GM12878 (cell line): Measurements from ENCODE around the gene RFT1. TPM values are rescaled to one million over a fixed set of nuclear protein-coding genes. Genes with fewer than 3 reads are reported as not detected.

Experiments used
- ATAC-seq: fragments of 200-7000 bp; cut with Tn5 transposase; 3 replicates; pipeline ENCODE4 v1.9.1; 2020; ENCODE audit warnings: mild to moderate bottlenecking, moderate library complexity
- BruUV-seq: library from RNA; stranded (reverse); fragments of 400-500 nt; replicated peaks from 2 replicates; lab custom pipeline; 2021; lab: Mats Ljungman, UMichigan
- CTCF ChIA-PET: fragments of 300-600 bp; sonication (Branson Sonifier 250); formaldehyde crosslinking; extraction: SDS; loops from one replicate; lab custom pipeline; 2021; ENCODE audit warnings: inconsistent platforms; lab: Yijun Ruan, JAX
- POLR2A ChIA-PET: fragments of 350-600 bp; formaldehyde crosslinking; extraction: SDS; loops from one replicate; lab custom pipeline; 2021; ENCODE audit warnings: inconsistent platforms; lab: Charles Lee
- RAD21 ChIA-PET: fragments of 300-600 bp; sonication (Branson Sonifier 250); formaldehyde crosslinking; loops from one replicate; lab custom pipeline; 2023; ENCODE audit warnings: antibody characterized with exemption; ENCODE audit not compliant: unreplicated experiment; lab: Charles Lee
- SMC1A ChIA-PET: fragments of 300-600 bp; sonication (Branson Sonifier 250); formaldehyde crosslinking; loops from one replicate; lab custom pipeline; 2023; ENCODE audit not compliant: unreplicated experiment, uncharacterized antibody; lab: Charles Lee
- DNase-seq: peaks from one replicate; pipeline ENCODE4 v3.0.0-alpha.2; 2011; ENCODE audit warnings: low read depth, low spot score
- FAIRE-seq: peaks from 3 replicates; lab custom pipeline; 2011; peaks lifted over from hg19 to GRCh38; lab: Jason Lieb, UNC
- H2AFZ ChIP-seq: 2 replicates; pipeline ENCODE4 v1.6.0; 2011; ENCODE audit warnings: low read depth, low read length, control low read depth; ENCODE audit not compliant: control insufficient read depth
- H3K27ac ChIP-seq: 2 replicates; pipeline ENCODE4 v1.5.1; 2011; ENCODE audit warnings: control low read depth; ENCODE audit not compliant: control insufficient read depth, insufficient read depth
- H3K27me3 ChIP-seq, 2 experiments: replicated peaks in 1 of 2; 2 replicates each; pipeline versions ENCODE4 v1.6.0 to v1.6.1; 2011; ENCODE audit warnings: low read length in 1 of 2; ENCODE audit not compliant: control insufficient read depth in 2 of 2, insufficient read depth in 2 of 2
- H3K36me3 ChIP-seq, 2 experiments: 2 replicates each; pipeline ENCODE4 v1.5.1; 2011; ENCODE audit warnings: low read length in 1 of 2; ENCODE audit not compliant: control insufficient read depth in 2 of 2, insufficient read depth in 2 of 2
- H3K4me1 ChIP-seq: 2 replicates; pipeline ENCODE4 v1.6.1; 2011; ENCODE audit warnings: mild to moderate bottlenecking, low read length, moderate library complexity, mixed read lengths; ENCODE audit not compliant: control insufficient read depth, insufficient read depth
- H3K4me2 ChIP-seq: 2 replicates; pipeline ENCODE4 v1.6.0; 2011; ENCODE audit warnings: control low read depth; ENCODE audit not compliant: control insufficient read depth, insufficient read depth
- H3K4me3 ChIP-seq: fragments of 200-600 bp; sonication (generic); 2 replicates; pipeline ENCODE4 v1.5.1; 2016
- H3K79me2 ChIP-seq: 2 replicates; pipeline ENCODE4 v1.6.0; 2011; ENCODE audit warnings: low read length; ENCODE audit not compliant: control insufficient read depth, insufficient read depth
- H3K9ac ChIP-seq: 2 replicates; pipeline ENCODE4 v1.8.0; 2011; ENCODE audit warnings: low read length, control low read depth, mixed read lengths; ENCODE audit not compliant: control insufficient read depth, insufficient read depth
- H3K9me3 ChIP-seq: replicated peaks from 3 replicates; pipeline ENCODE4 v1.5.1; 2011; ENCODE audit warnings: mild to moderate bottlenecking, low read length; ENCODE audit not compliant: control insufficient read depth, insufficient read depth
- H4K20me1 ChIP-seq: 2 replicates; pipeline ENCODE4 v1.6.0; 2011; ENCODE audit not compliant: control insufficient read depth, insufficient read depth
- EGR1 ChIP-seq, 2 experiments: IDR thresholded peaks; 1 replicate in 1 of 2; 2 replicates in 1 of 2; pipeline ENCODE4 v1.6.1; 2011 to 2012; ENCODE audit warnings: low read depth in 2 of 2, low read length in 2 of 2, borderline replicate concordance in 1 of 2, mild to moderate bottlenecking in 1 of 2, moderate library complexity in 1 of 2
- GATAD2B ChIP-seq: fragments of 450-650 bp; conservative IDR thresholded peaks from 2 replicates; pipeline ENCODE4 v1.6.1; 2017; ENCODE audit warnings: low read depth, mild to moderate bottlenecking, moderate library complexity
- PAX8 ChIP-seq: fragments of 450-650 bp; IDR thresholded peaks from 2 replicates; pipeline ENCODE4 v1.6.1; 2017; ENCODE audit warnings: mild to moderate bottlenecking, moderate library complexity
- USF2 ChIP-seq: IDR thresholded peaks from 2 replicates; pipeline ENCODE4 v1.6.1; 2011; ENCODE audit warnings: low read depth, low read length, improper control_type of control experiment, borderline replicate concordance
- ZBTB40 ChIP-seq: fragments of 450-650 bp; IDR thresholded peaks from 2 replicates; pipeline ENCODE4 v1.6.1; 2016; ENCODE audit warnings: mild to moderate bottlenecking, moderate library complexity, borderline replicate concordance
- WGBS: methylation state at CpG from one replicate; pipeline ENCODE4 v1.1.6; 2016; ENCODE audit warnings: low lambda C conversion rate; ENCODE audit not compliant: insufficient replicate concordance, insufficient coverage; ENCODE audit errors: missing lambda C conversion rate; 5-methylcytosine and 5-hydroxymethylcytosine counted together
- in situ Hi-C: fragments of 300-500 bp; cut with MboI; formaldehyde crosslinking; loops from 9 replicates; pipeline ENCODE4 v1.14.3; 2018; ENCODE audit warnings: mixed read lengths
- intact Hi-C: fragments of 100-400 bp; cut with micrococcal nuclease; formaldehyde crosslinking; loops from one replicate; pipeline ENCODE4 v1.14.2; 2022; ENCODE audit not compliant: unreplicated experiment
- polyA plus RNA-seq, 11 experiments: library from polyadenylated mRNA; depleted of rRNA in 4 of 11; unstranded in 6 of 11; stranded (reverse) in 5 of 11; fragments of >200 nt; fragmentation: Nextera tagmentation in 4 of 11; fragmentation: Illumina TruSeq in 1 of 11; extraction: Ambion mirVana in 4 of 11; extraction: Trizol in 1 of 11; gene quantifications; 1 replicate in 1 of 11; 2 replicates in 10 of 11; pipeline versions ENCODE4 v1.2.1 to v1.2.3, GENCODE V29; 2011 to 2016; ENCODE audit warnings: inconsistent platforms in 2 of 11, missing spikeins in 2 of 11, low read depth in 1 of 11
- total RNA-seq, 4 experiments: library from RNA; depleted of rRNA in 3 of 4; stranded (reverse); fragments of >200 nt in 3 of 4; fragmentation: Illumina TruSeq in 1 of 4; extraction: Trizol in 1 of 4; gene quantifications; 2 replicates each; pipeline versions ENCODE4 v1.2.1 to v1.2.3, GENCODE V29; 2013 to 2021

RFT1 gene
- total and polyA plus RNA-seq, 10 of the 15 experiments (the other 5 are each of a cell fraction or from before 2014, with no cell fraction given) = 16.6 to 75.1 (median 34.5) TPM

GRCh38 chr3:53100818-53101466, 29.3 kb downstream of the RFT1 start:
- no peak for FAIRE-seq
- H3K36me3 ChIP-seq = peaks cover 5 to 32% of the 10 kb centered on the region in 2 experiments
- no peak overlapping the region for H3K4me2 ChIP-seq

More at GRCh38 chr3:53100818-53101466, 29.3 kb downstream of the RFT1 start:
- in situ Hi-C loops (no loop called here), intact Hi-C loops (no loop called here)
- Histone ChIP-seq H3K79me2 (no peaks in the 10 kb centered on the region), H3K27ac (no peak overlapping the region), H3K27me3 (no peaks in the 10 kb centered on the region), H3K4me3 (no peak overlapping the region), H4K20me1 (no peaks in the 10 kb centered on the region), H3K4me1 (peaks cover 12% of the 10 kb centered on the region), H2AFZ (no peak overlapping the region), H3K9me3 (no peaks in the 10 kb centered on the region), H3K9ac (no peak overlapping the region)
- POLR2A ChIA-PET = no interaction called here
- SMC1A ChIA-PET = no interaction called here
- WGBS = 97% methylated on average over 12 of the region's 12 CpGs
- RAD21 ChIA-PET = no interaction called here
- BruUV-seq = no TSS peak
- ATAC-seq = no peak
- TF ChIP-seq EGR1 (IDR thresholded peaks at IDR 0.05; ENCODE audit: borderline replicate concordance in 1 of 2, low read depth in 2 of 2, low read length in 2 of 2) = no peak
- TF ChIP-seq USF2 = no peak
- no peak for TF ChIP-seq GATAD2B
- no peak for TF ChIP-seq PAX8
- TF ChIP-seq ZBTB40 = no peak
- no peak for DNase-seq
- CTCF ChIA-PET = interaction anchor here (1.1 kb wide), 1 partner anchor 9 kb away, joined by 3 read pairs; no protein-coding TSS in a partner anchor
